ENCODE measurements around the gene GAST. TPM values are rescaled to one million over a fixed set of nuclear protein-coding genes. Genes with fewer than 3 reads are reported as not detected.
A peak's percentile ranks its signal among the peaks of the same experiment; 100 is the strongest.

The GAST gene
- 119 and 193 TPM in 2 replicates for total RNA-seq (ENCODE audit: low replicate concordance)
- long read RNA-seq, transcript GAST-201 (3 exons, 470 nt), result major isoform, 92 of 93 reads
- long read RNA-seq, partial matches to known transcripts, result 0 of 93 reads
- long read RNA-seq, other reads (novel, unspliced or antisense), result 1 of 93 reads

- Mint-ChIP-seq H3K27me3 (peaks cover 6% of the 10 kb centered on the region), H3K4me3 (no peak within 1 kb of the TSS), H3K36me3 (no peaks in the 10 kb centered on the region), H3K27ac (no peak within 1 kb of the TSS), H3K4me1 (ENCODE audit: unreplicated experiment) (peaks cover 6% of the 10 kb centered on the region), H3K9me3 (peaks cover 5% of the 10 kb centered on the region)
- TF ChIP-seq CTCF (conservative IDR thresholded peaks at IDR 0.05), result no peak
- DNase-seq (ENCODE audit: extremely low spot score, unreplicated experiment), result no peak
Measured at GRCh38 chr17:41711669-41712400, at the start of gene GAST. Gene GAST, plus strand, starts transcription at chr17:41712331. Its CDS starts 3,106 bp downstream, at chr17:41715437.

GRCh38 chr17:41663451-41664171 lies 48.5 kb upstream of the GAST start:
- no peak for DNase-seq (ENCODE audit: extremely low spot score, unreplicated experiment)
- TF ChIP-seq CTCF (conservative IDR thresholded peaks at IDR 0.05), result no peak
- Mint-ChIP-seq H3K9me3 (no peaks in the 10 kb centered on the region), H3K36me3 (no peaks in the 10 kb centered on the region), H3K4me1 (ENCODE audit: unreplicated experiment) (peaks cover 24% of the 10 kb centered on the region), H3K4me3 (peak overlapping the region; percentile 24), H3K27me3 (no peaks in the 10 kb centered on the region), H3K27ac (peak overlapping the region; percentile 89)

DNA sequence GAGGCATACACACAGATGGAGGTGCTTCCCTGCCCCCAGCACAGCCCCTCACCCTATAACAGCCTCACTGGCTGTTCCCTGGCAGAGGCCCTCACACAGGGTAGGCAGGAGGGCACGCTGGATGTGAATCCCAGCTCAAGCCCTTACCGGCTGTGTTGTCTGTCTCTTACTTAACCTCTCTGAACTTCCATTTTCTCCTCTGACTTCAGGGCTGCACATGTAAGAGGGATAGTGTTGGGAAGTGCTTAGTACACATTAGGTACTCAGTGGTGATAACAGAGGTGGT lies 48.0 kb upstream of the GAST start:
- peak overlapping the region; percentile 24 for H3K4me3 Mint-ChIP-seq
- H3K9me3 Mint-ChIP-seq, result no peaks in the 10 kb centered on the region
- H3K27me3 Mint-ChIP-seq, result no peaks in the 10 kb centered on the region
- peak overlapping the region; percentile 89 for H3K27ac Mint-ChIP-seq
- no peak for TF ChIP-seq CTCF (conservative IDR thresholded peaks at IDR 0.05)
- no peak for DNase-seq (ENCODE audit: extremely low spot score, unreplicated experiment)
- no peaks in the 10 kb centered on the region for H3K36me3 Mint-ChIP-seq
- peaks cover 24% of the 10 kb centered on the region for H3K4me1 Mint-ChIP-seq (ENCODE audit: unreplicated experiment)

- H3K4me1 Mint-ChIP-seq (ENCODE audit: unreplicated experiment), result peaks cover 30% of the 10 kb centered on the region
- no peaks in the 10 kb centered on the region for H3K9me3 Mint-ChIP-seq
- H3K4me3 Mint-ChIP-seq, result peak overlapping the region; percentile 90
- no peak for DNase-seq (ENCODE audit: extremely low spot score, unreplicated experiment)
- H3K27me3 Mint-ChIP-seq, result no peaks in the 10 kb centered on the region
- H3K36me3 Mint-ChIP-seq, result no peaks in the 10 kb centered on the region
- TF ChIP-seq CTCF (conservative IDR thresholded peaks at IDR 0.05), result no peak
- H3K27ac Mint-ChIP-seq, result peak overlapping the region; percentile 98
Measured at GRCh38 chr17:41664587-41665565, 47.3 kb upstream of the GAST start.

DNA sequence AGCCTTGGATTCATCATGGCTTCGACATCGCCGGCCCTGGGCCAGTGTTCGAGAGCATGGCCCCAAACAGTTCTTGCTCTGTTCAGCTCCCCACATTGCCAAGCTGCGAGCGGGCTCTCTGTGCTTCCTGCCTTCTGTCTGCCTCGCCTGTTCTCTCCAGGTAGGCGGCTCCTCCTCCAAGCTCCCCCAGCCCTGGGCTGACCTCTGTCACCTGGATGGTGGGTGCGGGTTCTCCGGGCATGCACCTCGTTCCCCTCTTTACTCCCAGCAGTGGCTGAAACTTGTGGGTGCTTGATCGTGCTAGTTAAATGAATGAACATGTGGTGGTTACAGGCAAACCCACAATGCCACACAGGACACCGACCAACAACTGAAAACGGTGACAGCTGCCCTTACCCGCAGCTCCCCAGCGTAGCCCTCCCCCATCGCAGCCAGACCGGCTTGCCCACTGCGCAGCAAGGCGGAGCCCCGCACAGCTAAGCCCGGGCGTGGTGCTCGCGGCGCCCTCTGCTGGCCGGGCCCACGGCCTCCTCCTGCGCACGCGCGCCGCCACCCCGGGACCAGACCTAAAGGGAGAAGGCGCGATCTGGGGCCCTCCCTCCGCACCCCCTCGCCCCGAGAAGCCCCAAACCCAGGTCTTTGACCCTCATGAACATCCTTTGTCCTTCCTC lies 46.4 kb upstream of the GAST start:
- Mint-ChIP-seq H3K4me3 (peak overlapping the region; percentile 90), H3K27me3 (no peaks in the 10 kb centered on the region), H3K27ac (peak overlapping the region; percentile 98), H3K4me1 (ENCODE audit: unreplicated experiment) (peaks cover 30% of the 10 kb centered on the region), H3K9me3 (no peaks in the 10 kb centered on the region), H3K36me3 (no peaks in the 10 kb centered on the region)
- TF ChIP-seq CTCF (conservative IDR thresholded peaks at IDR 0.05), result peak; percentile 99
- peak; percentile 97 for DNase-seq (ENCODE audit: extremely low spot score, unreplicated experiment)
